ENCODE data around the gene PANK1.
A peak's percentile ranks its signal among the peaks of the same experiment; 100 is the strongest.

Gene PANK1

DNA sequence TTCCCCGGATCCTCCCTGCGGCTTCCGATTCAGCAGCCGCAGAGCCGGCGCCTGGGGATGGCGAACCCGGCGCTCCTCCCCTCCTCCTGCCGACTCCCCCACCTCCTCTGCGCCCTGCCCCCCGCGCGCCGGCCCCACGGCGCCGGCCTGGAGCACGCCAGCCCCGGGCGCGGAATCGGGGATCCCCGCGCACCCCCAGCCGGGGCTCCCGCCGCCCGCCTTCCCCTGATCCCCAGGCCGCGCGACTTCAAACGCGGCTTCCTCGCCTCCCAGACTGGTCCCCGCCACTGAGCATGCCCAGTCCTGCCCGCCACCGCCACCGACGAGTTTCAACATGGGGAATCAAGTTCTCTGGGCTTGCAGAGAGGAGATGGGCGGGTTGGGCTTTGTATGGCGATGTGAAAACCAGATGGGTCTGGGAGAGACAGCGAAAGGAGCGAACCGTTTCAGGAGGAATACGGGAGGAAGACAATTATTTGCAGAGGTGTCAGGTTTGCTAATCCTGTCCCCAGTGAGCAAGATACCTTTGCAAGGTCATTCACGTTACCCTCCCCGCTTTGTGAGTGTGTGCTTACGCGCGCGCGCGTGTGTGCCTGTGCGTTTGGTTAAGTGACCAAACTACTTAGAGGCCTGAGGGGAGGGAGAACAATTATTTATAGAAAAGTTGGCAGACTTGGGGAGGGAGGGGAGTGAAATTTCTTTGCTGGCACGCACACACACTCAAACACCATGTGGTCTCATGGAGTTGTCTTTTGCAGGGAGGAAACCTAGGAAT lies at the start of gene PANK1:
PANK1 (minus strand) TSS at position 276 of the 775 bp plus-strand sequence. CDS start 351 bp downstream, outside the sequence.
- DNase-seq: peak; percentile 71

DNA sequence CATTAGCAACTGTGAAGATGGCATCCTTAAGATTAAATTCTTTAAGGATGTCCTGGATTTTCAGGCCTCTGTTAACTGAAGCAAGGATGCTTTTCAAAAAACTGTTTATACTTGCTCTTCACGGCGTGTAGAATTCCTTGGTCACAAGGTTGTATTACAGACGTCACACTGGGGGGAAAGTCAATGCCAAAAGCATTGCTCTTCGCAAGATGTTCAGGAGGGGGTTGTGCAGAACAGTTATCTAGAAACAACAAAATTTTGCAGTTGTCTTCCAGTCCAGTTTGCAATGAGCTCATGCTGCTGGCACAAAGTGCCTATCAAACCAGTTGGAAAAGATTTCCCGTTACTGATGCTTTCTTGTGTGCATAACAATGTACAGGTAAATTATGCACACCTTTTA lies 48.1 kb upstream of the PANK1 start:
- DNase-seq: no peak

DNA sequence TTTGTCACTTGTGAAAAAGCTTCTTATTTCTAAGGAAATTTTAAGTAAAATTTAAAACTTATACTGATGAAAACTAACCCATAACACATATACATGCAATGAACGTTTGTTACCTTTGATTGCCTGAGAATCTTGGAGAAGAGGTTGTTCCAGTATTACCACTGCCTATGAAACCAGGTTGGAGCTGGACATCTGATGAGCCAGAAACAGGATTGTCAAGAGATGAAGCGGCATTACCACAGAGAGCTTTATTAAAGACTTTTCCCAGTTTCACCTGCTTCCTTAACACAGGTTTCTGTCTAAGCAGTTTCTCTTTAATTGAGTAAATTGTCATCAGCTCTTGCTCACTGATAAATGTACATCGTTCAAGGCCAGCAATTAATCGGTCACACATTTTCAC lies 47.4 kb upstream of the PANK1 start:
- DNase-seq: no peak

DNA sequence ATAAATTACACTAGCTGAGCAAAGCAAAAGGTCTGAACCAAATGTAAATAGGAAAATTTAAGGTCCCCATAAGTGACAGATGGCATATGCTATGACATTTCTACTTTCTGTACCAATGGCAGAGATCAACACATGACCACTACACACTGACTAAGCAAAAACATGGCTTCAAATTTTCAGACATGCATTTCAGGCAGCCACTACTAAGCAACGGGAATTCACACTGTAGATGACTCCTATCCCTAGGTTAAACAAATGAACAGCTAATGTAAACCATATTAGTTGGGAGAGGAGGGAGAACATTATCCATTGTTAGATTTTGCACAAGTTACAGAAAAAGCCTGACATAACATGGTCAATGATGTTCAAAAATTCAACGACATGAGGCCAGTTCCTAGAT lies 45.0 kb upstream of the PANK1 start:
- no peak for DNase-seq

DNA sequence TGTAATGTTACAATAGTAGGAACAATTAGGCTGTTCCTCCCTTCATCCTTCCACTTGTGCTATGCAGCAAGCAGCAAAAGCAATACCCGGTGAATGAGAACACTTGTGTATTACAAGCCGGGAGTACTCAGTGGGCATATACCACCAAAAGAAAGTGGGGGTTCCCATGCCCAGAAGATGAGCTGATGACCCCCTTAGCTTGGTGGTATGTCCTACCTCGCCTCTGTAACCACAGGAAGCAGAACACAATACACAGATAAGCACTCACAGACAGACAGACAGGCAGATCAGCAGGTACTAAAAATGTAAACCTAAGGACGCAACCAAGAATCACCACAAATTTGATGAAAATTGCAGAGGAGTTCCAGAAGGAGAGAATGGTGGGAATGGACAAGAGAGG lies 40.9 kb upstream of the PANK1 start:
- no peak for DNase-seq

DNA sequence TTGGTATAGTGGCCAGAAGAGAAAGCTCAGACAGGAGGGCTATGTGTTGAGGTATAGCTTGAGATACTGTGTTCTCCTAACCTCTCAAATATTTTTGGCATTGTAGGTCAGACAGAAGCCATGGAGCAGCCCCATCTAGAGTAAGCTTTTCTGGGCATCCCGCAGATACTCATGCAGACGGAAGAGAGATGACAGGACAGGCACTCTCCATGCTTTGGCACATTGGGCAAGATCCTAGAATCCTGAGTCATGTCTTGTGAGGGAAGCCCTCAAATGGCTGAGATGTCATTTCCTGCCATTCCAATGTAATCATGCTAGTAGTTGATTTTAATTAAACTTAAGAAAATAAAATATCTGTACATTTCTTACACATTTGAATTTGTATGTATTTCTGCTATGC lies 39.6 kb upstream of the PANK1 start:
- no peak for DNase-seq

DNA sequence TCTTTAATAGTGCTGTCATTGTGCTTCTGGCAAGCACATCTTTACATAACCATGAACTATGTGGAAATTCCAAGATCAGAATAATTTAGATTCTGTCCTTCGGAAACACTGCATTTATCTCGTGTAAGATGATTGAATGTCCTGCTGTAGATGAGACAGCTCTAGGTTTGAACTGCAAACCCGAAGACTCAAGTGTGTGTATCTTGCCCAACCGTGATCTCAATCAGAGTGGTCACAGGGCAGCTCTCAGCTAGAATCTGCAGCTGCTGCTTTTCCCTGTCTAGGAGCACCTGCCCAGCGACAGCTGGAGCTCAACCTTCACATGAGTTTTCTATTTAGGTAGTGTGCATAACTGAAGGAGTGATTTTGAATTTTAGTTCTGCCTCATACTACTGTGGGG lies 38.8 kb upstream of the PANK1 start:
- no peak for DNase-seq

DNA sequence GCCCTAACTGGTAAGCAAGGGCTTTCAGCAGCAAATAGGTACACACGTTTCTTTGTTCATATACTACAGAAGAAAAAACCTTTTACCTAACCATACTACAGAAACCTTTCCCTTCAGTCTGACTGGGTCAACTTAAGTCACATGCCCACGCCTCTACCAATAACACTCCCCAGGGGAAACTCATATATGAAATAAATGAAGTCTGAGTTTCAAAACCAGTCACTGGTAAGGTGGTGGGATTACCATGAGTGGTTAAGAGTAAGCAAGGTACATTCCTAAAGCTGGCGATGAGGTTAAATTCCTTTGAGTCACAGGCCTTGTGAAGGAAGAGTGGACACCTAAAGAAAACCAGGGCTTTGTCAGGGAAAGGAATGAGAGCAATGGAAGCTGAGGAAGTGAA lies 34.9 kb upstream of the PANK1 start:
- DNase-seq: no peak

DNA sequence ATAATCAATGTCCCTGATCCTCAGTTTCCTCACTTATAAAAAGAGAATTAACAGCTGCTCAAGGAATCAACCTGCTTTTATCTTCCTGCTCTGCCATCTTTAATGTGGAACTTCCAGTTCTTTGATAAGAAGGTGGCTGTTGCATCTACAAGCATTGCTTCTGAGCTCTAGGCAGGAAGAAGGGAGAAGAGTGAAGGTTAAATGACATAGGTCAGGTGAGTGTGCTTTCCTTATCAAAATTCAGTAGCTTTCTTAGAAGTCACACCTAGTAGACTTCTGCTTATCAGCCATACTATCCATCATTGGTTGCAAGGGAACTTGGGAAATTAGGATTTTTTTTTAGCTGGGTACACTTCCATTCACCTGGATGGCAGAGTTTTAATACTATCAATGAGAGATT lies 32.3 kb upstream of the PANK1 start:
- no peak for DNase-seq

DNA sequence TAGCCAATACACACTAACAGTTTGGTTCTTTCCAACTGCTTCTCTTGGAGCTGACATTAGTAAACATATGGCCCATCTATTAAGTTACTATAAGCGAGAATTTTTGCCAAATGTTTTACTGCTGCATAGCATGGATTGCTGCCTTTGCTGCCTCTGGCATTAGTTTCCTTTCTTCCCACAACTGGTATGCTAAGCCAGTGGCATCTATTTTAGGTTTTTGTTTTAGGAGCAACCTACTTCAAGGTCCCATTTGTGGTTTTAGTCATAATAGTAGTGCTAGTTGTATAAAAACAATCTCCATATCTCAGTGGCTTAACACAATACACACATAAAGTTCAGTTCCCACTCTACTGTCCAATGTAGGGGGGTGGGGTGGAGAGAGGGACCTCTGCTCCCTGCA lies 25.9 kb upstream of the PANK1 start:
- DNase-seq: no peak

DNA sequence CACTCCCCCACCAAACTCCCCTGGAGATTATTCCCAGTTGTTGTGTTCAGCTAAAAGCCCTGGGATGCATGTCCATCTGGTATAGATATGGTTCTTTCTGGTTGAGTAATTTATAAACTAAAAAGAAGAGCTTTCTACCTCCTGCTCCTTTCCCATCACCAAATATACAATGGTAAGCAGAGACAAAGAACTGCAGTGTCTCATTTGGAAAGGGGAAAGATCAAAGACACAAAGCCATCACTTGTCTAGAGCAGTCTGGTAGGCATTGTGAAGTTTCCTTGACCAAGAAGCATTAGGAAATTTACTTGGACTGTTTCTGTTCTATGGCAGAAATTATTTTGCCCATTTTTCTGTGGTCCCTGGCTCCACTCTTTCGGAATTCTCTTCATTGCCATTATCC lies 24.9 kb upstream of the PANK1 start:
- no peak for DNase-seq

DNA sequence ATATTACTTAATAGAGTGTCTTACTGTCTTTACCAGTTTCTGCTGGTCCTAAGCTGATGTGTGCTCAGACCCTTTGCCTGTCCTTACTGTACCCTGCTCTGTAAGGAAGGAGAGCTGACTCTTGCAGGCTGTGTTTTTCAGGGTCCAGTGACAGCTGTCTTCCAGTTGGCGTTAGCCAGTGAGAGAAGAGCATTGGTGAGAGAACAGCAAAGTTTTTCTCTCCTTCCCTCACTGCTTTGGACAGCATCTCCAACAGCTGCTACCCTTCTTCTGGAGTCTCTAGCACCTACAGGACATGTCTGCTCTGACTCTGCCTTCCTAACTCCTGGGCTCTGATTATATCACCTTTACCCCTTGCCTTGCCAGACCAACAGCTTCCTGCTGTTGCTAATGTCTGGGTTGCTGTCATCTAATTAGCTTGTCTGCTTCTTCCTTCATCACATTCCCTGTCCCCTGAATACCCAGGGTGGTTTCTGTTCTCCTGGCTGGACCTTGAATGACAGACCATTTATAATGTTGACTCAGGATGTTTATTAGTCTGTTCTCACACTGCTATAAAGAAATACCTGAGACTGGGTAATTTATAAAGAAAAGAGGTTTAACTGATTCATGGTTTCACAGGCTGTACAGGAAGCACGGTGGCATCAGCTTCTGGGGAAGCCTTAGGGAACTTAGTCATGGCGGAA lies 23.5 kb upstream of the PANK1 start:
- no peak for DNase-seq

DNA sequence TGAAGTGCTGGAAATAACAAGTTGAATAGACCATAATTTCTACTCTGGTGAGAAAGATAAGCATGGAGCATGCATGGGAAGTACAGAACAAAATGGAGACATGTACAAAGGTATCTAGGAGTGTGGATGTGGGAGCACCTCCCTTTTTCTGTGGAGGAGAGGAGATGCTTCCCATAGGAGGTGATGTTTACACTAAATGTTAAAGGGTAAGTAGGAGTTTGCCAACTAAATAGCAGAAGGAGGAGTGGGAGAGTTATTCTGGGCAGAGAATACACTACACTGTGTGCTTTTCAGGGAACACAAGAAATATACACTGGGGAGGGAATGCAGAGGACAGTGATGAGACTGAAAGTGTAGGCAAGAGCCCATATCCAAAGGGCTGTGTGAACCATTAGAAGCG lies 21.1 kb upstream of the PANK1 start:
- no peak for DNase-seq

DNA sequence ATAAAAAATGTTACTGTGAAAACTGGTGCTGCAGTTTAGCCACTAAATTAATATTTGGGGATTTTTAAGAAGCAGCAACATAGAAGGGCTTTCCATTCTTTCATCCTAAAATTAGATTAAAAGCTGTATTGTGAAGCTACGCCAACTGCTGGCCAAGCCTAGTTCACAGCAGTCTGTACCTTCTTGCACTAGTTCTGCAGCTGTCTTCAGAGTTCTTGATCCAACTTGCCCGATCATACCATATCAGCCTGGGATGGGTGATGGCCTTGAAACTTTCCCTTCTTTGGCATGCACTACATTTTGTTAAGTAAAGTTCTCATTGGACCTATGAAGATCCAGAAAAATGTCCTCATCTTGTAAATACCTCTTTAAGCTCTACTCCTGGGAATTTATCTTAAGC lies 20.3 kb upstream of the PANK1 start:
- DNase-seq: no peak

DNA sequence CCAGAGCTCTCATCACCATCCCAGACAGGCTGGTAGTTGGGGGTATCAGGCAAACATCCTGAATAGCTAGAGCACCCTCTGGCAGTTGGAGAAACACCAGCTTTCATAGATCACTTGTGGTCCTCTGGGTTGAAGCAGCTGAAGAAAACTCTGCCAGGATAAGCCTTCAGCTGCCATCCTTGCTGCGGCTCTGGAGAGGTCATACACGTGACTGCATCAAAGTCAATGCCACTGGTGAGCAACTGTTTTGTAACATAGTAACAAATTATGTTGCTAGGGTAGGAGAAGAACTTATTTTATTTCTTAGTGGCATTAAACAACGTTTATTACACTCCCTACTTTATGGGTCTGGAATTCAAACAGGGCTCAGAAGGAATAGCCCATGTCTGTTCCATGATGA lies 19.2 kb upstream of the PANK1 start:
- DNase-seq: no peak

DNA sequence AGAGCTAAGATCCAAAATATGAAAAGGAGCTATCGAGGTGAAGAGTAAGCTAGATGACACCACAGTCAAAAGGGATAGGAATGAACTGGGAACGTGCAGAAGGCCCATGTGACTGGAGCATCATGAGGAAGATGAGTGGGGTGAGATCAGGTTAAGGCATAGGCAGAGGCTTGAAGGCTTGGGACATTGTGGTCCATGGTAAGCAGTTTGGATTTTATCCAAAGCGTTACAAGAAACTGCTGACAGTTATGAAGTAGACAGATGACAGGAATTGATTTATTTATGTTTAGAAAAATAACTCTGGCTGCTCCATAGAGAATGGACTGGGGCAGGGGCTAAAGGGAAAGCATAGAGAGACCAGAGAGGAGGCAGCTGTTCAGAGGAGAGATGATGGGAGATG lies 18.1 kb upstream of the PANK1 start:
- no peak for DNase-seq

DNA sequence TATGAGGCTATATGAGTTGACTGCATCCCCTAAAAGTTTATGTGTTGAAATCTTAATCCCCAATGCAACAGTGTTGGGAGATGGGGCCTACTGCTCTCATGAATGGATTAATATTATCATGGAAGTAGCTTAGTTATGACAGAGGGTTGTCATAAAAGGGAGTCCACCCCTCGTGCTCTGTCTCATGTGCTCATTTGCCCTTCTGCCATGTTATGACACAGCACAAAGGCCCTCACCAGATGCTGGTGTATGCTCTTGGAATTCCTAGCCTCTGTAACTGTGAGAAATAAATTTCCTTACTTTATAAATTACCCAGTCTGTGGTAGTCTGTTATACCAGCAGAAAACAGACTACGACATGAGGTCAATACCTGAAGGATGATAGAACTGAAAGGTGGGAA lies 17.6 kb upstream of the PANK1 start:
- no peak for DNase-seq

DNA sequence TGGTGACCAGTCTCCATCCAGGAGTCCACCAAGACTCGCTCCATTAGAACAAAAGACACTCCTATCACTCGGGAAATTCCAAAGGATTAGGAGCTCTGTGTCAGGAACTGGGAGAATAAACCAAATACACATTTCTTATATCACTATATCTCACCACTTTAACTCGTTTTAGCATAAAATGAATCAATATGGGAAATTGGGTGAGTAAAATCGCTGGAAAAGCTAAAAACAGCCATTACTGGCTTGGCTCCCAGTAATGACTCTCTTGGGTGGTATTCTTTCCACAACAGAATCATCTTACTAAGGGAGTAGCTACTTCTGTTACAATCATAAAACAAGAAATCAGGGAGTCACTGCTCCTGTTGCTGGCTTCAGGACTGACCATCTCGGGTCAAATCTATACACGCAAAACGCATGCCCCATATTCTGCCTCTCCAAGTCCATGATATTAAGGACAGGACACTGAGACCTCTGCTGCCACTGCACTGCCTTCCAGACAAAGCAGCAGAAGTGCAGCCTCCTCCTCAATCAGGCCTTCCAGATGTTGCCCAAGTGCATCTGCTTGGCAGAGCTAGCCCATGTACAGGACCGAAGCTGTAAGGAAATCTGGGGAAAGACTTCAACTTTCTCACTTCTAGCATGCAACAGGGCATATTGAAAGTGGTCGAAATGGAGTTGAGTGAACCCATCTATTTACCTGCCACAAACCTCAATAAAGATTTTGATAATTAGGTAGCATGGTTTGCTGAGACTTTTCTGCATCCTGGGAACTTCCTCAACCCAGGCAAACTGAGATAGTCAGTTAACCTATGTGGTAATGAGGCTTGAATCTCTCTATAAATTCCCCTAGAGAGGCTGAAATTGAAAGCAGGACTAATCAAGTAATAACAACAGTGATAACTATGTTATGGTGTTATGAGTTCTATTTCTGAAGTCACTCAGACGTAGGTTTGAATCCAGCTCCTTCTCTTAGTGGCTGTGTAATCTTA lies 14.4 kb upstream of the PANK1 start:
- DNase-seq: no peak

DNA sequence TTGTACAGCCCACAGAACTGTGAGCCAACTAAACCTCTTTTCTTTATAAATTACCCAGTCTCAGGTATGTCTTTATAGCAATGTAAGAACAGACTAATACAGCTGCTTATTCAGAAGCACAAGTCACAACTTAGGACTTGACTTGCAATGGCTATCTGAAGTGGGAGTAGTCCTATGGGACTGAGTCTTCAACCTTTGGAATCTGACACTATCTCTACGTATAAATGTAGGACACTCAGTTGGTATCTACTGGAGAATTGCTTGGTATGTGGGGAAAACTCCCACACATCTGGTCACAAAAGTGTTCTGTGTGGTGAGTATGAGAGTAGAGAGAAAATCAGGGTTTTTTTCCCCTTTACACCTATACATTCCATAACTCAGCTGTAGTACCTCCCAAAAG lies 12.3 kb upstream of the PANK1 start:
- DNase-seq: no peak

DNA sequence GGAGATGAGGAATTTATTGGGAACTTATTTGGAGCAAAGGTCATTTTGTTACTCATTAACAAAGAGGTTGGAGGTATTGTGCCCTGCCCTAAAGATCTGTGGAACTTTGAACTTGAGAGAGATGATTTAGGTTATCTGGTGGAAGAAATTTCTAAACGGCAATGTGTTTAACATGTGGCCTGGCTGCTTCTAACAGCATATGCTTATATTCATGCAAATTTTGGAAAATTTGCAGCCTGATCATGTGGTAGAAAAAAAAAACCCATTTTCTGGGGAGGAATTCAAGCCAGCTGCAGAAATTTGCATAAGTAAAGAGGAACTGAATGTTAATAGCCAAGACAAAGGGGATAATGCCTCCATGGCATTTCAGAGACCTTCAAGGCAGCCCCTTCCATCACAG lies 10.7 kb upstream of the PANK1 start:
- no peak for DNase-seq

DNA sequence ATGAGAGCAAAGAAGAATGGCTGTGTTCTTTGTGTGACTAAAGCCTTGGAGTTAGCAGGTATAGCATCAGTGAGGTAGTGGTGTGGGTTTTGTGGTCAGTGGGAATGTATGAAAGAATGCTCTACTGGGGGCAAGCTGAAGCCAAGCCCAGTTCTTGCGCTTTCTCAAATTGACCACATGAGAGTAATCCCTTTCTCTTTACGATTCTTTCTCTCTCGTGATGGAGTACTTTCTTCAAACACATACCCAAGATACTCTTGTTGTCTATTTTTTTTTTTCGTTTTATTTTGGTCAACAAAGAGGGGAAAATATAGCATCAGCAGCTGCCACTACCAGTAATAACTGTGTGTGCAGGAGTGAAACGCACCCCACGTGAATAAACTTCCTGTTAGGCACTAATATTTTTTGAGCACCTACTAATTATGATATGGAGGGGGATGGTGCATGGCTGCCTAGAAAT lies 8.4 kb upstream of the PANK1 start:
- no peak for DNase-seq

DNA sequence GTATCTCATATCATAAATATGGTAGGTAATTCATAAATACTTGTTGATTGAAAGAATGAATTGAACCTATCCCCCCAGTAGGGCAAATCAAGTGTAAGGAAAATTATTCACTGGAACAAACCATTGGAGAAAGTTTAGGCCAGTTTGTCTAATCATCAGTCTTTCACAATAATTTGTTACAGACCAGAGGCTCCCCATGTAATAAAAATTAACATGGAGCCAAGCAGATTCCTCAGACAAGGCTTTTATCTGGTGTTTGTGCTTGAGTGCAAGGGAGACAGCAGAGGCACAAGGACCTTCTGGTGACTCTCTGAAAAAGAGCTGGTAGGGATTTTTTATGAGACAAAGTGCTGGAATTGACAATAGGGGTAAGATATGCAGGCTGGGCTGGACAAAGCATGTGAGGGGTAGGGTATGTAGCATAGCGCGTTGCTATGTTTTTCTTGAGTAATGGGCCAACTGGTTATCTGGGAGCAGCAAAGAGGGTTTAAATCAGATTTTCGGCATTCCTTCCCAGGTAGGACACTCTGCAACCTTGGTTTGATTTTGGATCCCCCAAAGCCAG lies 7.8 kb upstream of the PANK1 start:
- DNase-seq: no peak

DNA sequence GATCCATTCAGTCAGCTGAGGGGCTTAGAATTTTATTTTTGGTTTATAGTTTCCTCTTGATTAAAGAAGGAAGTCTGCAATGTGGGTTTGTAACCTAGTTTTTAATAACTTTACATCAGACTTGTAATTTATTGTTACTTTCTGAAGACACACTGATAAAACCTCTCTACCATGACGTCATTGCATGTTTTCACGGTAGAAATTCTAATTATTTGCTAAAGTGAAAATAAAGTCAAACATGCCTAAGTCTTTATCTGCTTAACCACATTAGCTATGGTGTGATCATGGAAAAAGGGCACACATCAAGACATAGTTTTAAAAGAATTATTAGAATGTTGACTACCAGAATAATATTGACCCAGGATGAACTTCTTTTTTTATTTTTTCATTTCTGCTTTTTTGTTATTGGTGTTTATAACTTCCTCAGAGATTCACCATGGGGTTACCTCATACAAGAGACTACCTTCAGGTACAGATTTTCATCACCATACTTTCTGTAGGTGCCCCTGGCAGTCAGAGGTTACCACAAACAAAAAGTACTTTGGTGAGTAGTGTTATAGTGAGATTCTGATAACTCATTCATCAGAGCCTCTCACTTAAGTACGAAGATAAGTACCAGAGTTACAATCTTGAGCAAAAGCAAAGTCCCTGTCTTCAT lies 7.0 kb upstream of the PANK1 start:
- no peak for DNase-seq
